BJ (cell line): ENCODE measurements around the gene PCBP3. TPM values are rescaled to one million over a fixed set of nuclear protein-coding genes. Genes with fewer than 3 reads are reported as not detected.
"Not testable (repeated sequence)": the region's sequence is repeated elsewhere in the genome, so short reads cannot be mapped to it uniquely, and the experiment has no call there.

Experiments
- CTCF ChIA-PET: fragments of 350-600 bp; formaldehyde crosslinking; extraction: SDS; loops from one replicate; lab custom pipeline; 2021; ENCODE audit warnings: antibody characterized with exemption, inconsistent platforms; lab: Yijun Ruan, JAX
- POLR2A ChIA-PET: fragments of 300-600 bp; sonication (Branson Sonifier 250); formaldehyde crosslinking; extraction: SDS; loops from one replicate; lab custom pipeline; 2021; ENCODE audit warnings: antibody characterized with exemption; lab: Charles Lee
- DNase-seq: peaks from one replicate; pipeline ENCODE4 v3.0.0-alpha.2; 2011; ENCODE audit warnings: low read depth
- H3K27me3 ChIP-seq: 2 replicates; pipeline ENCODE4 v1.6.0; 2011; ENCODE audit warnings: low read length; ENCODE audit not compliant: control insufficient read depth, insufficient read depth
- H3K36me3 ChIP-seq: 2 replicates; pipeline ENCODE4 v1.5.1; 2011; ENCODE audit warnings: low read length; ENCODE audit not compliant: control insufficient read depth, insufficient read depth
- H3K4me3 ChIP-seq: 2 replicates; pipeline ENCODE4 v1.5.1; 2011; ENCODE audit warnings: low read depth, mild to moderate bottlenecking, control low read depth, low read length
- polyA plus RNA-seq: library from polyadenylated mRNA; depleted of rRNA; stranded (reverse); fragments of >200 nt; gene quantifications from 2 replicates; pipeline ENCODE4 v1.2.3, GENCODE V29; 2011
- TF ChIP-seq, protein P1 (sequence below): IDR thresholded peaks from 2 replicates; pipeline ENCODE4 v1.5.1; 2011; ENCODE audit warnings: low read depth, mild to moderate bottlenecking, control low read depth, inconsistent platforms, low read length, moderate library complexity; ENCODE audit not compliant: insufficient read depth

The PCBP3 gene
- polyA plus RNA-seq, 1 experiment: 2.1 TPM

DNA sequence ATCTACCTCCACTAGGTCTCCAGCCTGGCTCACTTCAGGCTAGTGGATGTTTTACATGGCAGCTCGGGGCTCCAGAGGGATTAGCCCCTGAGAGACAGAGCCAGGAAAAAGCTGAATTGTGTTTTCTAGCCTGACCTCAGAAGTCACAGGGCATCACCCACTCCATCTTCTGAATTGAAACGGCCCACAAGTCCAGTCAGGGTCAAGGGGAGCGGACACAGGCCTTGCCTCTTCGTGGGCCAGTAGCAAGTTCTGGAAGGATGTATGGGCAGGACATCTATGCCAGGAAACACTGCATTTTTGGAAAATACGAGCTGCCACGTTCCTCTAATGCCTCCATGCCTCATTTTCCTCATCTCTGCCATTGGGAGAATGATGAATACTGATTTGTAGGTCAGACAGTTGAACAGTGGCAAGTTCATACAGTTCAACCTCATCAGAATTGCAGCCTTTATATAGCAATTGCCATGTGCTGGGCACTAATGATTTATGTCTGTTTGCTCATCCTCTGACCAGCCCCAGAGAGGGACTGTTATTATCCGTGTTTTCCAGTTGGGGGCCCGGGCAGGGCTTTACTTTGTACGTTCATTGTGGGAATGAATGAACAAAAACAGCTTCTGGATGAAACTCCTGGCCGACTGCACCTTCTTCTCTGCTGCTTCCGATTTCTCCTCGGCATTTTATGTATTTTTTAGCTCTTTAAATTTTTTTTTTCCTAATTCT lies 23.2 kb upstream of the PCBP3 start:
- ChIA-PET POLR2A (interaction anchor here (0.6 kb wide), 1 partner anchor 176 kb away, joined by 3 read pairs; no protein-coding TSS in a partner anchor), CTCF (interaction anchor here (1.7 to 1.8 kb wide), 2 partner anchors 17 to 24 kb away, joined by 4 to 7 read pairs; no protein-coding TSS in a partner anchor)
- Histone ChIP-seq H3K27me3 (peaks cover 9% of the 10 kb centered on the region), H3K36me3 (no peaks in the 10 kb centered on the region), H3K4me3 (no peak overlapping the region)
- TF ChIP-seq, protein P1, sequence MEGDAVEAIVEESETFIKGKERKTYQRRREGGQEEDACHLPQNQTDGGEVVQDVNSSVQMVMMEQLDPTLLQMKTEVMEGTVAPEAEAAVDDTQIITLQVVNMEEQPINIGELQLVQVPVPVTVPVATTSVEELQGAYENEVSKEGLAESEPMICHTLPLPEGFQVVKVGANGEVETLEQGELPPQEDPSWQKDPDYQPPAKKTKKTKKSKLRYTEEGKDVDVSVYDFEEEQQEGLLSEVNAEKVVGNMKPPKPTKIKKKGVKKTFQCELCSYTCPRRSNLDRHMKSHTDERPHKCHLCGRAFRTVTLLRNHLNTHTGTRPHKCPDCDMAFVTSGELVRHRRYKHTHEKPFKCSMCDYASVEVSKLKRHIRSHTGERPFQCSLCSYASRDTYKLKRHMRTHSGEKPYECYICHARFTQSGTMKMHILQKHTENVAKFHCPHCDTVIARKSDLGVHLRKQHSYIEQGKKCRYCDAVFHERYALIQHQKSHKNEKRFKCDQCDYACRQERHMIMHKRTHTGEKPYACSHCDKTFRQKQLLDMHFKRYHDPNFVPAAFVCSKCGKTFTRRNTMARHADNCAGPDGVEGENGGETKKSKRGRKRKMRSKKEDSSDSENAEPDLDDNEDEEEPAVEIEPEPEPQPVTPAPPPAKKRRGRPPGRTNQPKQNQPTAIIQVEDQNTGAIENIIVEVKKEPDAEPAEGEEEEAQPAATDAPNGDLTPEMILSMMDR: no peak
- DNase-seq: no peak

DNA sequence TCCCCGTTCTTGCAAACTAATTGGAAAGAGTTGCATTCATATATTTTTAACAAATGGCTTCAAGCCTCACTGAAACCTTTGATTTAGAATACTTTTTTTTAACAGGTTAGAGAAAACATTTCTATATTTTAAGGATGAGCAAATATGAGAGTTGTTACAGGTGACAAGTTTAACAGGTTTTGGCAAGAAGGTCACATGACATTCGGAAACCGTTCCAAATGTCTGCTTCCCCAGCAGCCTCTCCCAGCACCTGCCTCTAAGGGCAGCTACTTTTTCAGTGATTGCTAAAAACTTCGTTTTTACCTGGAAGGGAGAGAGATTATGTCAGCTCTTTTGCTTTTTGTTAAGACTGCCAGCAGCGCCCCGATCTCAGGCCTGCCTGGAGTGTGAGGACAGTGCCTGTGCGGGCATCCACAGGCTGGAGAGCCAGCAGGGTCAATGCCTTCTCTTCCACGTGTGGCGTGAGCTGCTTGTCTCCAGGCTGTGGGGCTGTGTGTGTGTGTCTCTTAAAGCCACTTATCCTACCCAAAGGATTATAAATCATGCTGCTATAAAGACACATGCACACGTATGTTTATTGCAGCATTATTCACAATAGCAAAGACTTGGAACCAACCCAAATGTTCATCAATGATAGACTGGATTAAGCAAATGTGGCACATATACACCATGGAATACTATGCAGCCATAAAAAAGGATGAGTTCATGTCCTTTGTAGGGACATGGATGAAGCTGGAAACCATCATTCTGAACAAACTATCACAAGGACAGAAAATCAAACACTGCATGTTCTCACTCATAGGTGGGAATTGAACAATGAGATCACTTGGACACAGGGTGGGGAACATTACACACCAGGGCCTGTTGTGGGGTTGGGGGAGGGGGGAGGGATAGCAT lies 21.8 kb upstream of the PCBP3 start:
- CTCF ChIA-PET: interaction anchor here (0.6 to 1.8 kb wide), 3 partner anchors 15 to 127 kb away, joined by 3 to 7 read pairs (median 4); no protein-coding TSS in a partner anchor
- H3K4me3 ChIP-seq, H3K27me3 ChIP-seq, DNase-seq, POLR2A ChIA-PET, H3K36me3 ChIP-seq: not testable (repeated sequence)

DNA sequence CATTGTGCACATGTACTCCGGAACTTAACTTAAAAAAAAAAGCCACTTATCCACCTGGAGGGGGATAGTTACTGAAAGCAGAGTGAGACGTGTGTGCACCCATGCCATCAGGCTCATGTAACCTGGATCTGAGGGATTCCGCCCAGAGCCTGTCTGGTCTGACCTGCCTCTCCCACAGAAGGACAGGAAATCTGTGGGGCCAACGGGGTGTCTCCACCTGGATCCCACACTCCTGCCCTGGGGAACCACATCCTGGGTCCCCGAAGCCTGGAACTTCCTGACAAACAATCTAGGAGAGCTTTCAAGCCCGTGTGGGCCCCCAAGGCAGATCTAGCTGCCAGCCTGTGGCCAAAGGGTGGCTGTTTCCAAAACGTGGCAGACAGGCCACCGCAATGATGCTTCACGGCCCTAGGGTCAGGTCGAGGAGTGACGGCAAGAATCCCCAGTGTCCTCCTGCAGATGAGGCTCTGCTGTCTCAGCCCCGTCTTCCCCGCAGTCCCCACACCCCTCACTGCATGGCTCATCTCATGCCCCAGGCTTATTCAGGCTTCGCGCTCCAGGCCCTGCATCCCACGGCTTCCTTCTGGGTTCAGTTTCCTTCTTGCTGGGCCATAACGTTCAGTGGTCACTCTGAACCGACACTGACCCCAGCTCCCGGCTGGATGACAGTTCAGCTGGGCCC lies 21.0 kb upstream of the PCBP3 start:
- peaks cover 5% of the 10 kb centered on the region for H3K27me3 ChIP-seq
- H3K4me3 ChIP-seq: no peak overlapping the region
- TF ChIP-seq, protein P1: no peak
- no peak for DNase-seq
- ChIA-PET POLR2A (no interaction called here), CTCF (interaction anchor here (1.2 kb wide), 1 partner anchor 25 kb away, joined by 3 read pairs; no protein-coding TSS in a partner anchor)
- H3K36me3 ChIP-seq: no peaks in the 10 kb centered on the region

DNA sequence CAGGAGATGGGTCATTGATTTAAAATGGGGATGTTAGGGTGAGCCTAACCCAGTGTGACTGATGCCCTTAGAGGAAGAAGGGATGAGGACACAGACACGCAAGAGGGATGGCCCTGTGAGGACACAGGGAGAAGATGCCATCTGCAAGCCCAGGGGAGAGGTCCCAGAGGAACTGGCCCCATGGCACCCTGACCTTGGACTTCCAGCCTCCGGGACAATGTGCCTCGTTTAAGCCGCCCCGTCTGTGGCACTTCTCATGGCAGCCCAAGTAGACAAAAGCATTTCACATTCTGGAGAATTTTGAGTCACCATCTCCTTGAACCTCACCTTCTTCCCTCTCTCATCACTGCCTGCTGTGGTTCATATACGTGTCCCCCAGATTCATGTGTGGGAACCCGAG lies 20.1 kb upstream of the PCBP3 start:
- Histone ChIP-seq H3K36me3 (no peaks in the 10 kb centered on the region), H3K27me3 (peaks cover 5% of the 10 kb centered on the region), H3K4me3 (no peak overlapping the region)
- TF ChIP-seq, protein P1: no peak
- CTCF ChIA-PET: interaction anchor here (1.2 kb wide), 1 partner anchor 26 kb away, joined by 3 read pairs; no protein-coding TSS in a partner anchor
- POLR2A ChIA-PET: no interaction called here
- no peak for DNase-seq

DNA sequence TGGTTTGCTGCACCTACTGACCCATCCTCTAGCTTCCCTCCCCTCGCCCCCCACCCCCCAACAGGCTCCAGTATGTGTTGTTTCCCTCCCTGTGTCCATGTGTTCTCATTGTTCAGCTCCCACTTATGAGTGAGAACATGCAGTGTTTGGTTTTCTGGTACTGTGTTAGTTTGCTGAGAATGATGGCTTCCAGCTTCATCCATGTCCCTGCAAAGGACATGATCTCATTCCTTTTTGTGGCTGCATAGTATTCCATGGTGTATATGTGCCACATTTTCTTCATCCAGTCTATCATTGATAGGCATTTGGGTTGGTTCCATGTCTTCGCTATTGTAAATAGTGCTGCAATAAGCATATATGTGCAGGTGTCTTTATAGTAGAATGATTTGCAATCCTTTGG lies 17.4 kb upstream of the PCBP3 start:
- H3K27me3 ChIP-seq, H3K4me3 ChIP-seq, H3K36me3 ChIP-seq, CTCF ChIA-PET, DNase-seq, POLR2A ChIA-PET: not testable (repeated sequence)
